Measurements from ENCODE around the gene LRRC23.

- TF ChIP-seq POLR2A (IDR thresholded peaks at IDR 0.05; ENCODE audit: low read depth, low read length): no peak
- no peak for TF ChIP-seq POLR2AphosphoS5 (IDR thresholded peaks at IDR 0.05; ENCODE audit: low read depth, low read length)
These were observed 905 bp downstream of the LRRC23 start for GRCh38 chr12:6905414-6906040.
